ENCODE data around the gene CCDC89.

- TF ChIP-seq POLR2A (IDR thresholded peaks at IDR 0.05) (no peak), EP300 (IDR thresholded peaks at IDR 0.05) (no peak)
- TF ChIP-seq, protein P1, sequence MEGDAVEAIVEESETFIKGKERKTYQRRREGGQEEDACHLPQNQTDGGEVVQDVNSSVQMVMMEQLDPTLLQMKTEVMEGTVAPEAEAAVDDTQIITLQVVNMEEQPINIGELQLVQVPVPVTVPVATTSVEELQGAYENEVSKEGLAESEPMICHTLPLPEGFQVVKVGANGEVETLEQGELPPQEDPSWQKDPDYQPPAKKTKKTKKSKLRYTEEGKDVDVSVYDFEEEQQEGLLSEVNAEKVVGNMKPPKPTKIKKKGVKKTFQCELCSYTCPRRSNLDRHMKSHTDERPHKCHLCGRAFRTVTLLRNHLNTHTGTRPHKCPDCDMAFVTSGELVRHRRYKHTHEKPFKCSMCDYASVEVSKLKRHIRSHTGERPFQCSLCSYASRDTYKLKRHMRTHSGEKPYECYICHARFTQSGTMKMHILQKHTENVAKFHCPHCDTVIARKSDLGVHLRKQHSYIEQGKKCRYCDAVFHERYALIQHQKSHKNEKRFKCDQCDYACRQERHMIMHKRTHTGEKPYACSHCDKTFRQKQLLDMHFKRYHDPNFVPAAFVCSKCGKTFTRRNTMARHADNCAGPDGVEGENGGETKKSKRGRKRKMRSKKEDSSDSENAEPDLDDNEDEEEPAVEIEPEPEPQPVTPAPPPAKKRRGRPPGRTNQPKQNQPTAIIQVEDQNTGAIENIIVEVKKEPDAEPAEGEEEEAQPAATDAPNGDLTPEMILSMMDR (IDR thresholded peaks at IDR 0.05): no peak
Measured at GRCh38 chr11:85634747-85635146, 51.2 kb downstream of the CCDC89 start.

Data from tibial nerve (tissue), 4 donors.